Measurements from ENCODE around the gene LSM14B.

LSM14B gene

DNA sequence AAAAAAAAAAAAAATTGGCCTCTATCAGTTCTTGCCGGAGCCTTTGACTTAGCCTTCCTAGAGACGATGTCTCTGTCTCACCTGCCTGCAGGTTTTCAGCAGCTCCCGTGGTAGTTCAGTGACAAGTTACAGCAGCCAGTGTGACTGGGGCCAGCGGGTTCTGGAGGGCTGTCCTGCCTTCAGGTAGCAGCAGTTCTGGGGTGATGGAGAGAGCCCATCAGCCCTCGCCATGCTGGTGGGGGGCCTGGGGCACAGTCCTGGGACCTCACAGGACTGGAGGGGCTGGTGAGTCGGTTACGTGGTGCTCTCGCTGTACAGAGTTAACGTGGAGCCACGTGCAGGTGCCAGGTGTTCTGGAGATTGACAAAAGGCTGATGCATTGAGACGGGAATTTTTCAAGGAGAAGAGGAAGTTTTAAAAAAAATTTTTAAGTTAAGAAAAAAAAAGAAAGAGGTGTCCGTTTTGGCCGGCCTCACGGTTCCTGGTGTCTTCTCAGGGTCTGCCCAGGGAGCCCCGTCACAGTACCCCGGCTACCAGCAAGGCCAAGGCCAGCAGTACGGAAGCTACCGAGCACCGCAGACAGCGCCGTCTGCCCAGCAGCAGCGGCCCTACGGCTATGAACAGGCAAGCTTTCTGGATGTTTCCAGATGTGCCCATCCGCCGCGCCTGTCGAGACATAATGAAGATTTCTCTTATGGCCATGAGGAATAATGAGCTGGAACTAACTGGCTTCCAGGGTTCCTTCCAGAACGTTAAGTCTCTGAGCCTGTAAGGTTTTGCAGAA, 51.9 kb downstream of the LSM14B start:
- FAIRE-seq (no peak), DNase-seq (ENCODE audit: insufficient read length, low spot score) (no peak)
- TF ChIP-seq, protein P1, sequence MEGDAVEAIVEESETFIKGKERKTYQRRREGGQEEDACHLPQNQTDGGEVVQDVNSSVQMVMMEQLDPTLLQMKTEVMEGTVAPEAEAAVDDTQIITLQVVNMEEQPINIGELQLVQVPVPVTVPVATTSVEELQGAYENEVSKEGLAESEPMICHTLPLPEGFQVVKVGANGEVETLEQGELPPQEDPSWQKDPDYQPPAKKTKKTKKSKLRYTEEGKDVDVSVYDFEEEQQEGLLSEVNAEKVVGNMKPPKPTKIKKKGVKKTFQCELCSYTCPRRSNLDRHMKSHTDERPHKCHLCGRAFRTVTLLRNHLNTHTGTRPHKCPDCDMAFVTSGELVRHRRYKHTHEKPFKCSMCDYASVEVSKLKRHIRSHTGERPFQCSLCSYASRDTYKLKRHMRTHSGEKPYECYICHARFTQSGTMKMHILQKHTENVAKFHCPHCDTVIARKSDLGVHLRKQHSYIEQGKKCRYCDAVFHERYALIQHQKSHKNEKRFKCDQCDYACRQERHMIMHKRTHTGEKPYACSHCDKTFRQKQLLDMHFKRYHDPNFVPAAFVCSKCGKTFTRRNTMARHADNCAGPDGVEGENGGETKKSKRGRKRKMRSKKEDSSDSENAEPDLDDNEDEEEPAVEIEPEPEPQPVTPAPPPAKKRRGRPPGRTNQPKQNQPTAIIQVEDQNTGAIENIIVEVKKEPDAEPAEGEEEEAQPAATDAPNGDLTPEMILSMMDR (IDR thresholded peaks at IDR 0.05; ENCODE audit: insufficient read depth, missing control alignments): no peak

DNA sequence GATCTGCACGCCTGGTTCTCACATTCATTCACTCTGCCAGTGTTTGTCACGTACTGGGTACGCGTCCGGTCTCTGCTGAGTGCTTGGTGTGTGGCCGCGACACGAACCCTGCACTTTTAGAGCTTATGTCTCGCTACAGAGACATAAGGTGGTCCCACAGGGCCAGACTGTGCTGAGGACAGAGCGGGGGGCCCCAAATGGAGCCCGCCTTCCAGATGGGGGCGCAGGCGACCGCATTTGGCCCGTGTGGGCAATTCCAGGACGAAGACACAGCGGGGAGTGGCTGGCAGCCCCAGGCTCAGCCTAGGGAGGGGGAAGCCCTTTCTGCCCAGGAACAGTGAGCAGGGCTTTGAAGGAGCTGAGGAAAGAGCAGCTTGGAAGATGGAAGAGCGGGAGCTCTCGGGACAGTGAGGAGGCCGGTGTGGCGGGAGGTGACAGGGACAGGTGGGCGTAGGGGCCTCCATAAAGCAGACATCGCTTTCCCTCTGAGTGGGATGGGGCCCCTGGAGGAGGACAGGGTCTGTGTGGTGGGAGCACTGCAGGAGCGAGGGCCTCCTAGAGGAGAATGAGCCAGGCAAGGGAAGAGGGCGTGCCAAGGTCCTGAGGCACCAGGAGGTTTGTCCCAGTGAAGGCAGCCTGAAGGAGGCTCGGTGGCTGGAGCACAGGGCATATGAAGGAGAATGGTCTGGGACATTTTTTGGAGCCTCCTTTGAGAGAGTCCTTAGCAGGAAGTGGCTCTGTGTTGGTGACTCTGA, 52.8 kb downstream of the LSM14B start:
- FAIRE-seq (no peak), DNase-seq (ENCODE audit: insufficient read length, low spot score) (no peak)
- TF ChIP-seq, protein P1 (IDR thresholded peaks at IDR 0.05; ENCODE audit: insufficient read depth, missing control alignments): no peak

DNA sequence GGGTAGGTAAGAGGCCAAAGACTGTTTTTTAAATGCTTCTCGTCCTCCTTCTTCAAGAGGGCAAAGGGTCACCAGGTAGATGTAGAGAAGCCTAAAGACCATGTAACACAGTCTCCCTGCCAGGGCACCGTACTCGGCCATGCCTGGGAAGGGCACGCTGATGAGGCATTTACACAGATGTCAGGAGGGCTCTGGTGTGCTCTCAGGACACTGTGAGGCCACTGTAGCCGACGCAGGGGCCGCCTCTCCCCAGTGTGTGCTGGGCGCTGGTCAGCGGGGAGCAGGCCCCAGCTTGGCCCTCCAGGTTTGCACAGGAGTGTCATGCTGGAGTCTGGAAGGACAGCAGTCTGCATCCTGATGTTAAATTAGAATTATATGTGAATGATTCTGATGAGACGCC, 53.4 kb downstream of the LSM14B start:
- TF ChIP-seq, protein P1 (IDR thresholded peaks at IDR 0.05; ENCODE audit: insufficient read depth, missing control alignments): no peak
- FAIRE-seq (no peak), DNase-seq (ENCODE audit: insufficient read length, low spot score) (no peak)

DNA sequence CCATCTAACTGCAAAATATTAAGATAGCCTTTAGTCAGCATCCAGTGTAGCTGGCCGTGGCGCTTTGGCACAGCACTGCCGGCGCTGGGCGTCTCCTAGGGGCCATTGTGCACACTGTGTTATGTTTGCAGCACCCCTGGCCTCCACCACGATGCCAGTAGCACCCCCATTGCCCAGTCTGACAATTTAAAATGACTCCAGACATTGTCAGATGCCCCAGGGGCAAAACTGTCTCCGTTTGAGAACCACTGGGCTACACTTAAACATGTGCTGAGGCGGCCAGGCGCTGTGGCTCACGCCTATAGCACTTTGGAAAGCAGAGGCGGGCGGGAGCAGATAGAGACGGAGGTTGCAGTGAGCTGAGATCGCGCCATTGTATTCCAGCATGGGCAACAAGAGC, 54.6 kb downstream of the LSM14B start:
- no peak for DNase-seq (ENCODE audit: insufficient read length, low spot score)
- FAIRE-seq: no peak
- TF ChIP-seq, protein P1 (IDR thresholded peaks at IDR 0.05; ENCODE audit: insufficient read depth, missing control alignments): no peak

DNA sequence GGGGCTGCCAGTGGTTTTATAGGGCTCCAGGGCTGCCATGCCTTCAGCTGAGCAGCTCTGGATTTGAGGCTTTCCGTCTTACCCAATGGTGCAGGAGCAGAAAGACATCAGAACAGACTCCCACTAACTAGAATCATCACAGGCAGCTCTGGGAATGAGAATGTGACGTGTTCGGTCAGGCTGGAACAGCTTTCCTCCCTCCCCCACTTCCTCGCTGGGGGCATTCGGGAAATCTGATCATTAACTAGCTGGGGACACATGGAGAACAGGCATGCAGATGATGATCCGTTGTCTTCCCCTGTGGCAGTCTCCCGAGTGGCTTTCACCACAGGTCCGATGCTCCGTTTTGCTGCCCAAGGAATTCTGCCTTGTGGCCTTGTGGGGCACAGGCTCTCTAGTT, 55.0 kb downstream of the LSM14B start:
- TF ChIP-seq, protein P1 (IDR thresholded peaks at IDR 0.05; ENCODE audit: insufficient read depth, missing control alignments): no peak
- no peak for DNase-seq (ENCODE audit: insufficient read length, low spot score)
- no peak for FAIRE-seq

DNA sequence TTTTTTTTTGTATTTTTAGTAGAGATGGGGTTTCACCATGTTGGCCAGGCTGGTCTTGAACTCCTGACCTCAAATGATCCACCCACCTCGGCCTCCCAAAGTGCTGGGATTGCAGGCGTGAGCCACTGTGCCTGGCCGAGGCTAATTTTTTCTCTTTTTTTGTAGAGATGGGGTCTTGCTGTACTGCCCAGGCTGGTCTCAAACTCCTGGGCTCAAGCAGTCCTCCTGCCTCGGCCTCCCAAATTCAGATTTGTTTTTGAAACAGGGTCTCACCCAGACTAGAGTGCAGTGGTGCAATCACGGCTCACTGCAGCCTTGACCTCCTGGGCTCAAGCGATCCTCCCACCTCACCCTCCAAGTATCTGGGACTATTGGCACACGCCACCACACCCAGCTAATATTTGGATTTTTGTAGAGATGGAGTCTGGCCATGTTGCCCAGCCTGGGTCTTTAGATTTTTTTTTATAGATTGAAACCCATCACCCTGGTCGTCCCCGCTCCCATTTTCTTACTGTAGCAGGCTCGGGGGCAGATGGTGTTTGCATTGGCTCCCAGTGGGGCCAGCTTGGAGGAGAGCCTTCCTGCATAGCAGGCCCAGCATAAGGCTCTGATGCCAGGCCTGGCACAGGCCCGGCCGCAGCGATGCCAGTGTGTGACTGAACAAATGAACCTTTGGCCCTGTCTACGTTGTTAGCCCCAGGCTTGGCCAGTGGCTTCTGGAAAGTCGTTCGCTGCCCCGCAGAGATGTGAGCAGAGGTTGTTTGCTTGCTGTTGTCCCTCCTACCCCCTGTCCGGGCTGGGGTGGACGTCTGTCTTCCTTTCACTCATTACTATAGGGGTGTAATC, 56.3 kb downstream of the LSM14B start:
- FAIRE-seq (no peak), DNase-seq (ENCODE audit: insufficient read length, low spot score) (no peak)
- TF ChIP-seq, protein P1 (IDR thresholded peaks at IDR 0.05; ENCODE audit: insufficient read depth, missing control alignments): no peak
